HG03442 (cell line): ENCODE measurements around the gene MSI2.

Source experiments
- ATAC-seq: cut with Tn5 transposase; IDR thresholded peaks from one replicate; pipeline ENCODE4 v1.9.1; 2021; ENCODE audit warnings: mild to moderate bottlenecking, moderate library complexity; ENCODE audit not compliant: unreplicated experiment

MSI2 gene

DNA sequence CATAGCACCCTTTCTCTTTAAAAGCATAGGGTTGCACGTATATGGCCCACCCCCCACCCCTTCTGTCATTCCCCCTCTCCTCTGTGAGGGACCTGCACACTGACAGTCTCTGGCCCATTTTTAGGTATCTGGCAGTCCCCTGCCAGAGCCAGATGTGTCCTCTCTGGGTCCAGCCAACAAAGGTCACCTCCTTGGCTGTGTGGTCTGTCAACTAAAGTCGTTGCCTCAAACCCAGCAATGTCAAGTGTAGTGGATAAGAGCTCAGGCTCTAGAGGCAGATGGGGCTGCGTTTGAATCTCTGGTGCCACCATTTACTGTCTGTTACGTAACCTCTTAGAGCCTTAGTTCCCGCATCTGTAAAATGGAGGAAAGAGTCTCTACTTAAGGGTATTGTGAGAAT lies 211.5 kb downstream of the MSI2 start:
- ATAC-seq: no peak

DNA sequence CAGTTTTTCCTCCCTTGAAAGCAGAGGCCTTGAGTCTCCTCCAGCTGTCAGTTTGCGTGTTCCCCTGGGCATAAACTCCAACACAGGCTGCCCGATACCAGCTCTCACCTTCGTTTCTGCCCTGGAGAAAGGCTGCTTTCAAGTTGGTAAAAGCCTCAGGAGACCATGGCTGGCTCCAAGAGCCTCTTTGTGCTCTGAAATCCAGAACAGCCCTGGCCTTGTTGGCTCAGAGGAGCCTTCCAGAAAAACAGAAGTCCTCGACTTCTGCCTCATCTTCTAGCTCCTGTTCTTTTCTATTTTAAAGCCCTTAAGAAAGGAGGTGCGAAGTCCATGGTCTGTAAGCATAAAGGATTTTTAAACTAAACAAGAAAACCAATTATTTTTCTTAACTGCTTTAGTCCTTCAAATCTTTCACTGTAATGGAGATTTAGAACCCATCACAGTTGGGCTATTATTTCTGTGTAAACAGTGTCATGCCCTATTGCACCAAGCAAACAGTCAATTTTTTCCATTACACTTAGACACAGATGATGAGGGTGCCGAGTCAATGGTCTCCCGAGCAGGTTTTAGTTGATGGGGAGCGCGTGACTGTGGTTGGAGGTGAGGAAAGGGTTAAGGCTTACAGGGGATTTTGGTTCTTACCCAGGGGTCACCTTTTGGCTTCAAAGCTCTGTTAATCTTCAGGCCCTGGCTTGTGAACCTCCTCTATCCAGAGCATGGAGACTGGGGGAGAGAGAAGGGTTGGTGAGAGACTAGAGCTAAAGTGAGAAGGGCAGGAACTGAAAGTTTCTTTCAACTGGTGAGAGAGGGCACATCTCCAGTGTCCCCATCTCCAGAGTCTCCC lies 212.8 kb downstream of the MSI2 start:
- no peak for ATAC-seq

DNA sequence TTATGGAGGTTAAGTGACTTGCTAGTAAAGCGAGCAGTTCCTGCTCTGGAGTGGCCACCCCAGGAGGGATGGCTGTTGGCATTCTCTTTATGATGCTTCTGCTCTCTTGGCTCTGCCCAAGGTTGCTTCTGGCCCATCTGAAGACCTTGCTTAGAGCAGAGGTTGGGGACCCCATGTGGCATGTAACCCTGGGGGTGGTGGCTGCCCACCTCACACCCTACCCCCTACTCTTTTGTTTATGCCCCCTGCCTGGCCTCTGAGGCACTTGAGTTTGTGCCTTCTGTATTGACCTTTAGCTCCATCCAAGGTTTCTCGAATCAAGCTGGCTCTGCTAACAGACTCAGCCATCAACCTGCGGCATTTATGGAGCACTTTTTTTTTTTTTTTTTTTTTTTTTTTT lies 214.6 kb downstream of the MSI2 start:
- ATAC-seq: no peak

DNA sequence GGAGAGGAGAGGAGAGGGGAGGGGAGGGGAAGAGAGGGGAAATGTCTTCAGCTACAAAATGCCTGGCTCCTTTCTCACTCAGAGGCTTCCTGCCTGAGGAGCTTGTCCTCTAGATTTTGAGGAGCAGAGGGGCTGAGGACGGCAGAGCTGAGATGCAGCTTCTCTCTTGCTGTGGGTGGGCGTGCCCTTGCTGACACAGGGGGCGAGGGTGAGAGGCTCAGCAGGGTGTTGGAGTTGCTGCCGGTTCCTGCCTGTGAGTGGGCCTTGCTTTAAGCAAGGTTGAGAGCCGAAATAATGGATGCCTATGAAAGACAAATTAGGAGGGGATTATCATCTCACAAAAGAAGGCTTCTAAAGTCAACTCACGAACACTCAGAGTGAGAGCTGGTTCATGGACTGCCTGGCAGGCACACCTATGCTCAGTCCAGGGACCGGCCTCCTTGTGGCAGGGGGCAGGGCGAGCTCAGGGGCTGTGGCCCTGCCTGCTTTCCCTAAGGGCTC lies 215.6 kb downstream of the MSI2 start:
- ATAC-seq: no peak

DNA sequence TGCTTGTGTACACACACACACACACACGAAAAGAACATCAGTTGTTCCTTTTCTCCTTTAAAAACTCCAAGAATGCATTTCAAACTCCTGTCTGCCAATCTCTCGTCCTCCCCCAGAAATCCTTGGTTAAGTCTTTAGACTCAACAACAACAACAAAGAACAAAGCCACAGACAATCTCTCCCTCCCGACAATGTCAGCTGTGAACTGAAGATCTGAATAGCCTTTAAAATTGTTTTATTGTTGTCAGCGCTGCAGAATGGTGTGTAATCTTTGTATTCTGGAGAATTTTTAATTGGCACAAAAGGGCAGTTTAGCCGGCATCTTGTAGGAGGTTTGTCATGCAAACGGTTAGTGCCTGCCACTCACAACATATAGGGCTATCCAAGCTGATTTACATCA lies 219.5 kb downstream of the MSI2 start:
- no peak for ATAC-seq

DNA sequence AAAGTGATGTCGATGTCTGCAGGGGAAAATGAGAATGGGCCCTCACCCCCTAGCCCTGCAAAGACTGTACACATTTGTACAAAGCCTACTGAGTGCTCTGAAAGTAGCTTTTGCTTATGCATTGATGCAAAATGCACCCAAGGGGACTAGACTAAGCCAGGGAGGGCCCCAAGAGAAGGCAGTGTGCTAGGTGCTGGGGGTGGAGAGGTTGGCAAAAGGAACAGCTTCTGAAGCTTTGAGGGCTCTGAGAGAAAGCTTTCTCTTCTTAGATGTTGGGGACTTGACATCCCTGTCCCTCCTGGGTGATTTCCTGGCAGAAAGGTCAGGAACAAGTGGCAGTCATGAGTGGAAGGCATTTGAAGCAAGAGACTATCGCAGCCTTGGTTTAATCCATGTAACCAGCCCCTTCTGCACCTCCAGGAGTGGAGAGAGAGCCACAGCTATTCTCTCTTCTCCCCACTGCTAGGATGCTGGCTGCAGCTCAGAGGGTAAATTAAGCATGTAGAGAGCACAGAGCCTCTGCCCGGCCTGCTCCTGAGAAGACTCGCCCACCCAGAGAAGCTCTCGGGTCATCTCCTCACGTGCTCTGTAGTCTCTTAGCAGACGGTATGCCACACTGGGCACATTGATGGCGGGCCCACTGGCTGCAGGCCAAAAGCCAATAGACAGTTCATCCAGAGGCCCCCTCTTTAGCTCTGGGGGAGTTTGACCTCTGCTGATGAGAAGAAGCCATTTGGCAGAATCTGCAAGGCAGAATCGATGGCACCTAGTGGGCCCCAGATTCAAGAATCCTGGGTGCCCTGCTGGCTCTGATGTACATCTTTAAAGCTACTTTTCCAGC lies 221.4 kb downstream of the MSI2 start:
- ATAC-seq: no peak

DNA sequence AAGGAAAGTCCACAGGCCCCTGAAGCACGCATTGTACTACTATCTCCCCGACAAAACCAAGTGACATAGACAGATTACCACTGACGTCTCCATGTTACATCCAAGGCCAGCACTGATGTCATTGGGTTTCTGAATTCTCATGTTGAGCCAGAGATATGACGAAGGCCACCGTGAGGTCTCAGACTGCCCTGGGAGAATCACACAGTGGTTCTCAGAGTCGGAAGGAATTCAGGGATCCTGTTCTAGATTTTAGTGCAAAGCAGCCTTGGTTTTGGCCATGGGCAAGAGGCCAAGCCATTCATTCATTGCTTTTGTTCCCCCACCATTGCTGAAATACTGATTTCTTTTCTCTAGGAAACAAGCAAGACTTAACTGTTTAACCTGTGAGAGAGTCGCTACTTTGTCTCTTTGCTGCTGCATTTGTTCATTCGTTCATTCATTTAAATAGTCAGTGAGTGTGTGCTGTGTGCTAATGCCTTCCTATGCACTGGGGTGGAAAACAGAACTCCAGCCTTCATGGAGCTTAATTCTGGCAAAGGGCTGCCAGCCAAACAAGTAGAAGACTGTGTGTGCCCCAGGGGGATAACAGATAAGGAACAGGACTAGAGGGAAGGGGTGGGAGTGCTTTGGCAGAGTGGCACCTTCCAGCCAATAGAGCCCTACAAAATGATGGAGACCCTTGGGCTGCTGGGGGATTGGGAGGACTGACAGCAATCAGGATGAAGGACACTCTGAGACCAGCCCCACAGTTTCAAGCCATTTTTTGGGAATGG lies 222.3 kb downstream of the MSI2 start:
- no peak for ATAC-seq

DNA sequence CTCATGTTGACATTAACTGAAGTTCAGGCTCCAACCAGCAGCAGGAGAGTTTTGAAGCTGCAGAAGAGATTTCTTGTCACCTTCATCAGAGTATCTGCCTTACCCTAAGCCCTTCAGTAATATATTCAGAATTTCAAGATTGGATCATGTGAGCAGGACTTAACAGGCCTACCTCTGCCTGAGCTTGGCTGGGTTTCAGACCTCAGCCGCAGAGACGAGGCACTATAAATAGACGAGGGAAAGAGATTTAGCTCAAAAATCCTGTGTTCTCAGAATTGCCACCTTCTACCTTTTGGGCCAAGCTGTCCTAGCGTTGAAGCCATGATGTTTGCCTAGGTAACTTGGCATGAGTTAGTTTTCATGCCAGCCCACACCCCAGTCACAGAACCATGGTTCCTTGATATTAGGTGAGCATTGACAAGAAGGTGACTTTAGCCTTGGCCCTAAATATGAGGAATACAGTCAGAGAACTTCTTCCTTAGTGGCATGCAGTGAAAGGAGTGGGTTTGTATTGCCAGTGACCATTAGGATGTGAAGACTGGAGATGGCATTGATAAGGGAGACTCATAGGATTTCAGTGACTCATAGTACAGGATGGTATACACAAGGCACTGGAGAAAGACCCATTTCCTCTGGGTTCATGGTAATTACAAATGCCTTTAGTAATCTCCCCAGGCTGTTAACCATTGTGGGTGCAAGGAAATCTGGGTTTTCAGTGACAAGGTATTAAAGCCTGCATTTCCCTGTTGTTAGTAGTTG lies 224.3 kb downstream of the MSI2 start:
- no peak for ATAC-seq

DNA sequence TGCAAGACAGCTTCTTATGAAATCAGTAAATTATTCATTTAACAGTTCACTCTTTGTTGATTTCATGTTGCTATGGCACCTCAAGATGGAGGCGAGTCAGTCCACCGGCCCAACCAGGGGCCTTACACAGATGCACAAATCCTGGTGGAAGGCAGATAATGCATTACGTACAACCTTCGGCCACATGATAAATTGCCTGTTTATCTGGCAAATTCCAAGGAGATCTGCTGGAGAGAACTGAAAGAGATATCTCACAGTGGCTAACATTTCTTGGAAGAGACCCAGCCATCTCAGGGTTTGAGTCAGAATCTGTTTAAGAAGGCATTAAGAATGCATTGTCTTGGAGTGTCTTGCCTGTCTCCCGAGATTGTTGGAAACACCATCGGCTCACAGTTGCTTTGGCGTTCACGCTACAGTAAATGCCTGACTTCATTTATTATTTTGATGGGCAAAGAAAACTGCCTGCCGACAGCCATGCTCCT lies 225.6 kb downstream of the MSI2 start:
- no peak for ATAC-seq

DNA sequence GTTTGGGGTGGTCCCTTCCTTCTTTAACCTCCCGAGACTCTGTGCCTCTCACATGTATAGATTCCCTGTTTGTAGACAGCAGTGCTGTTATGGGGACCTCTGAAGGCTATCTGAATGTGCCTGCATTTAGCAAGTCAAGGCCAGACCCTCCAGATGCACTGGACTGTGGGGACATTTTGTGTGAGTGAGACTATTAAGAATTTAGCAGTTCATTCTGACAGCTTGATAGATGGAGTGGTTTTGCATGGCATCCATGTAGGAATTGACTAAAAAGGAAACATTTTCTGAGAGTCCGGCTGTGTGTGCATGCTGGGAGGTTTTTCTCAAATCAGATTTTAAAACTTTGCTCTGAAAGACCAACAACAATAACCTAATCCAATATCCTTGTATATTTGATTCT lies 226.3 kb downstream of the MSI2 start:
- no peak for ATAC-seq

DNA sequence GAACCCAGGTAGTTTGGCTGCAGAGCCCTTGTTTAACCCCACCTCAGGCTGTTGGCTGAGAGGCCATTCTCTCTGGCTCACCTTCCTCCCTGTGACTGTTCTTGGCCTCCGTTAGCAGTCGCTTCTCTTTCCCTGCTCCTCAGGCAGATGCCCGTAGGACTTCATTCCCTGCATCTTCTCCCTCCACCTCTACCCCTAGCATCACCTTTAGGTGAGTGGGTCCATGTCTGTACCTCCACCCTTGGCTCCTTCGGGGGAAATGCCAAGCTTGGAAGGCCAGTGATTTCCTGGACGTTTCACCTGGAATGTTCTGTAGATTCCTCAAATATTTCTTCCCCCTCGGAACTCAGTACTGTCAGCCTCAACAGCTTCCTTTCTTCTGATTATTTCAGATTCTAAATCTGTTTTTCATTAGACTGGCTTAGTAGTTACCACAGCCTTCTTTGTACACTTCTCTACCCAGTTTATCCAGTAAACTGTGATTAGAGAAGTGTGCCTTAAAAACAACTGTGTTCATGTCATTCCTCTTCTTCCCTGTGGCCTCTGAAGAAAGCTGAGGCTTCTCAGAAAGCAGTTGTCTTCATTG lies 227.9 kb downstream of the MSI2 start:
- ATAC-seq: no peak

DNA sequence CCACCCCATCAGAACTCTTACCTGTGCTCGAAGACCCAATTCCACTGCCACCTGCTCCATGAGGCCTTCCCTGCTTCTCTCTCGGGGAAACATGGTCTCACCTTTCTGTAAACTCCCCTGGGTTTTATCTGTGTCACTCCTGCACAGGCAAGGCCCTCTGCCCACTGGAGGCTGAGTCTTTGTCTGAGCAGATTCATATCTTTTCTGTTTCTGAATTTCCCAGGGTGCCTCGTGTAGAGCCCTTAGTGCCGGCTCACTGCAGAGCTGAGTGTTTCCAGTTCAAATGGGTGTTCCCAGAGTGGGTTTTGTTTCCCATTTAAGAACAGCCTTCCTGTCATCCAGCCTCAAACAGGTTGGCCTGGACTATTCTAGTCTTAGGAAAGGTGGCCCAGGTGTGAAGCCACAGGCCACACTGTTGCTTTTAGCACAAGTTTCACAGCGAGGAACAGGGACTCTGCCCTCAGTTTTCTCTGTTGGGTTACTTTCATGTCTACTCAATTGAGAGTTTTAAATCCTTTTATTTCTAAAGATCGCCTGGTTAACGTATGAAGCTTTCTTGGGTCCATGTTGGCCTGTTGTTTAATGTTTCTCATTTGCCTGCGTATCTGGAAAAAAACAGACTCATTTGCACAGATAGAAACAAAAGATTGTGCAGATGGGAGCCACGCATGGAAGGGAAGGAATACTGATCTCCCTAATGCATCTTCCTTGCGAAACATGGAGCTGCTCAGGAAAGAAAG lies 228.7 kb downstream of the MSI2 start:
- ATAC-seq: no peak

DNA sequence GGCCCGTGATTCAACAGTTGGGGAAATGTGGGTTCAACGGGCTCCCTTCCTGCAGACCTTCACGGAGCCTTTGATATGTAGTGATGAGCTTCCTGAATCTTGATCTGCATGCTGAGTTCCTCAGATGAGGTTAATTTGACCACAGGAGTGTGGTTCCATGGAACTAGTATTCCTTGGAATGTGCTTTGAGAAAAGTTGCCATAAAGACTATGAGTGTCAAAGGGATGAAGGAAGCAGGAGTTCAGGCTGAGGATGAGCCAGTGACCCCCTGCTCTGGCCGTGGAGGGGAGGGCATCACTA lies 229.2 kb downstream of the MSI2 start:
- ATAC-seq: no peak

DNA sequence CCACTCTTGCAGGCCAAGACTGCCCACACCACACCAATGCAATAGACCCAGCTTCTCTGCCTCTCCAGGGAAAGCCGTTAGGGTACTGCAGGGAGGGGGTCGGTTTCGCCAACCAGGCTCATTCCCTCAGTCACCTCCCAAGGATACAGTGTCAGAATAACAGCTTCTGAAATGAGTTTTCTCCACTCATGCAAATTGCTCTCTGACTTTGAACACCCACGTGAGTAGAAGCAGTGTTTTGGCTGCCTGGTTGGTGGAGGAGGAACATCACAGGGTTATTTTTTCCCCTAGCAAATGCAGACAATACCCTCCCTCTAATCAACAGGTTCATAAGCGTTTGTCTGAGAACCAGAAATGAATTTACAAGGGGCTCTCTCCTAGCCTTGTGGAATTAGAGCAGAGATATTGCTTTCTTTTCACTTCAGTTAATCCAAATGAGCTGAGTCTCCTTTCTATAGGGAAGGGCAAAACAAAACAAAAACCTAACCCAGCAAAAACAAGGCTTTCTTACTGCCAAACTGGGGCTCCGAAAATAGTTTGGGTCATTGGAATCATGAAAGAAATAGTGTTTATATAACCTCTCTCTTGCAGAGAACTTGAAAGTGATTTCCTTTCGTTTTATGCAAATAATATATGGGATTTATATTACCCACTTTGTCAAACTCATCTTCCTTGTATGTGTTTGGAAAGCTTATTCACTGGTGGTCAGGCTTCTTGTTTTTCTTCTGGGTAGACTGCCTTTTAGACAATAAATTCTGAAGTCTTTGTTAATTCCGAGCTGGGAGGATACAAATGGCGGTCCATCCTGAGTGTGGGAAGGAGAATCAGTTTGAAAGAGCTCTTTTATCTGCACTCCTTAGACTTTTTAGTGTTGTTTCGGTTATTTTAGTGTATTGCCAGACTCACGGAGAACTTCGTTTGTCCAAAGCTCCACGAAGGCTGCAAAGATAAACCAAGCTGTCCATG lies 229.9 kb downstream of the MSI2 start:
- no peak for ATAC-seq

DNA sequence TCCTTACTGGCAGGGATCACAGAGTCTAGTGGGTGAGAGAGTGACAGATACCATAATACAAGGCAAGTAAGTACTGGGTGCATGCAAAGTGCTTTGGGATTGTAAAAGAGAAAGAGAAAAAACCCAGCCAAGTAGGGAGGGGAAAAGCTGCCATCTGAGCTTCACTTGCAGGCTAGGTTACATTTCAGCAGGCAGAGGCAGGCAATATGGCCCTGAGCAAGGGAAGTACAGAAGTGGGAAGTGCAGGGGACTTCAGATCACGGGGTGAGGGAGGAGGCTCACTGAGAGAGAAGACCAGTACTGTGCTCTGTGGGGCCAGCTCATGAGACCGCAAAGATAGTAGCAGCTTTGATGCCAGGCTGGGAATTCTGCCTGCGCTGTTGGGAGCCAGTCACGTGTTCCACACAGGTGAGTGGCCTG lies 230.6 kb downstream of the MSI2 start:
- ATAC-seq: no peak

DNA sequence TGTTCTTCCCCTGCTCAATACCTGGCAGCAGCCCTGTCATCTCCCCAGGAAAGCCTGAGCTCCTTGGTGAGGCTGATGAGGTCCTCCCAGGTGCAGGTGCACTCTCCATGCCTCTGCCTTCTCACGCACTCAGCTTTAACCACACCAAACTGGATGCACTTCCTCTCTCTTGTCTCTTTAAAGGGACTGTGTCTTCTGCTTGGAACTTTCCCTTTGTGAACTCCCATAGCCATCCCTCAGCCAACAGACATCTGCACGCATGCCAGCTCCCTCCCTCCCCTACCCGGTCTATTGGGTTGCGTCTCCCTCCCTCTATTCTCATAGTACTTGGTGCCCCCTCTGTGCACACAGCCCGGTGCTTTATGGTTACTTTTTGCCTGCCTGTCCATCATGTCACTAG lies 231.2 kb downstream of the MSI2 start:
- ATAC-seq: no peak

DNA sequence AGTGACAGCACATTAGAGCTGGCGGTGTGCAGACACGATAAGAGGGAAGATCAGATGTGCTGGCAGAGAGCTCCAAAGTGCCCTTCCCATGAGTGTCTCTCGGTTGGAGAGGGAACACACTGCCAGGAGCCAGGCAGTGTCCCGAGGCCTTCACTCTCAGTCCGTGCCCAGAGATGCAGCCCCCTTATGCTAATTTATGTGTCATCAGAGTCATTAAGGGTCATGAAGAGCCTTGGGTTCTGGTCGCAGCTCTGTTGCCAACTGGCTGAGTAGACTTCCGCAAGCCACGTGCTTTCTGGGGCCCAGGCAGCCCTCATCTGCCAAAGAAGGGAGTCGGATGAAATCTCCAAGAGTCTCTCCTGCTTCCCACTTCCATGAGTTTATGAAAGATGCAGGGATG lies 232.5 kb downstream of the MSI2 start:
- ATAC-seq: no peak

DNA sequence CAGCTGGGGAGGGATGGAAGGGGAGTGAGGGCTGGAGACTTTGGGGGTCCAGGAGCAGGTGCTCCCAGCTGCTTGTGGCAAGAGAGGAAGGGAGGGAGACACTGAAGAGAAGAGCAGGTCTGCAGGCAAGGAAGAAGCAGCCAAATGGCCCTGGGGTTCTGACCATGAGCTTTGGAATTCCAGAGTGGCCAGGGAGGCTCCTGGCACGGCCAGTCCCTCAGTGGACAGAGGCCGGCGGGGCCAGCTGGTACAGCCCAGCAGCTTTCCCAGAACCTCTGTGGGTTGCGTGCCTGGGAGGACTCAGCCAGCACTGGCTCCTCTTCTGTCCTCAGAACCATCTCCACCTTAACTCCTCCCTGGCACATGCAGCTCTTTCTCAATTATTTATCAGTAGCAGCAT lies 233.0 kb downstream of the MSI2 start:
- no peak for ATAC-seq
